Erythroblast (primary cell): Measurements from ENCODE around the gene FEN1.

Source experiments
- DNase-seq, 2 experiments: peaks; one replicate each; lab custom pipeline; 2025; lab: John Stamatoyannopoulos, UW
- GATA1 ChIP-seq: IDR thresholded peaks from 2 replicates; pipeline ENCODE4 v1.6.1; 2011; ENCODE audit warnings: low read depth, mild to moderate bottlenecking, control low read depth, low read length, moderate library complexity
- POLR2A ChIP-seq: IDR thresholded peaks from 2 replicates; pipeline ENCODE4 v1.6.1; 2011; ENCODE audit warnings: mild to moderate bottlenecking, low read length

Gene FEN1

DNA sequence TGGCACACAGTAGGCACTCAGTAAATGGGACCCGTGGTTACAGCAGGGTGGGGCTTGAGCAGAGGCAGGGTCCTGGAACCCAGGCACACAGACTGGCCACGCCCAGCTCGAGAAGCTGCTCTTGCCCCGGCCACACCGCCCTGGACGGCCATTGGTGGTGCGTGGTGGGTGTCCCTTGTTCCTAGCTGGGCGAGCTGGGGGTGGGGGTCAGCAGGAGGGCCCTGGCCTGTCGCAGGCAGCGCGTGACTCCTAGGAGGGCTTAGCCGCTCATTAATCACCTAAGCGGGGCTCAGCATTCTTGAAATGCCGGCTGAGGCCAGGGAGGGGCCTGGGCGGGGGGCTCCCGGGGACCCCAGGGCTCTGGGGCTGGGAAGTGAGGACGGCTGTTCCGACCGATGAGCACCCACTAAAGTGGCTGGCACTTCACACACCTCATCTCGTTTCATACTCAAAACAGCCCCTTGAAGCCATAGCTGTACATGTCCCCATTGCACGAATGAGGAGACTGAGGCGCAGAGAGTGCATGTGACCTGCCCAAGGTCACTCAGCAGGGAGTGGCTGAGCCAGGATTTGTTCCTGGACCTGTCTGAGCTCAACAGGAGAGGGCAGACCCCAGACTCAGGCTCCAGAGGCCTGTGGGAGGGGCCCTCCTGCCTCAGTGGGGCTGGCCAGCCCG lies 28.6 kb upstream of the FEN1 start:
- DNase-seq: no peak
- TF ChIP-seq GATA1: no peak
- no peak for TF ChIP-seq POLR2A

DNA sequence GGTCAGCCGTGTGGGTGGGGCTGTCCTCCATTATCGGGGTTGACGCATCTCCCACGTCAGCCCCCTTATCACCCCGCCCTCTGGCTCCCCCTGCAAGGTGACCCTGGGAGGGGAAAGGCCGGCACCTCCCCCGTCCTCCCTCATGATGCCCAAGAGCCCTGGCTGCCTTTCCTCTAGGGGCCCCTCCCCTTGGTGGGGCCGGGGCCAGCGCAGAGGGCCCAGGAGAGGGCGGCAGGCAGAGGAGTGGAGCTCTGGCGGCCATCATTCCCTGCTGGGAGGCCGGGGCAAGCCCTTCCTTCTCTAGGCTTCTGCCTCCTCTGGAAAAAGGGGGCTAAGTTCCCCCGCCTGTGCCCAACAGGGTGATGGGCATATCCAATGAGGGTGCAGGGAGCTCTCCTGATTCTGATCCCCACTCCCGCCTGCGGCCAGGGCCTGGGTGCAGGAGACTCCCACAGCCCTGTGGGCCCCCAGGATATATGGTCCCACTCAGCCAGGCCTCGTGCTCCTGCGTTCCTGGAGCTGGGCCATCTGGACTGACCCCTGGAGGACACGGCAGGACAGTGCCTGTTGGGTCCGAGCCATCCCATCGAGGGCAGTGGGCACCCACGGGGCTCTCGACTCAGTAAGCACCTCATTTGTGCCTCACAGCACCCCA lies 28.0 kb upstream of the FEN1 start:
- DNase-seq: peak in 1 of 2 experiments; percentile 20
- TF ChIP-seq GATA1: no peak
- TF ChIP-seq POLR2A: no peak

DNA sequence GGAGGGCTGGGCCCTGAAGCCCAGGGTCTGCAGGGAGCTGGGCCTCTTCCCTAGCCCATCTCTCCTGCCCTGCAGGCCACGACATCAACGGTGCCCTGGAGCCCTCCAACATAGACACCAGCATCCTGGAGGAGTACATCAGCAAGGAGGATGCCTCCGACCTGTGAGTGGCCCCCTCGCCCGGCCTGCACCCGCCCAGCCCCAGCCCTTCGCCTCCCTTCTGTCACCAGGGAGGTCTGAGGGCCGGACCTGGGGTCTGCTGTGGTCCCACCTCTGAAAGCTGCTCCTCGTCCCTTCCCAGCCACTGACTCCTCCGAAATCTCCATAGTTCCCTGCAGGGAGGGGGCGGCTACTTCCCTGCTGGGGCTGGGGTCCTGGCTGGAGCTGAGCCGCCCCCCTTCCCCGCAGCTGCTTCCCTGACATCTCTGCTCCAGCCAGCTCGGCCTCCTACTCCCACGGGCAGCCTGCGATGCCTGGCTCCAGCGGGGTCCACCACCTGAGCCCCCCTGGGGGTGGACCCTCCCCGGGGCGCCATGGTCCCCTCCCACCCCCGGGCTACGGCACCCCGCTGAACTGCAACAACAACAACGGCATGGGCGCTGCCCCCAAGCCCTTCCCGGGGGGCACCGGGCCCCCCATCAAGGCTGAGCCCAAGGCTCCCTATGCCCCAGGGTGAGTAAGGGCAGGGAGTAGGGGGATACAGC lies 27.0 kb upstream of the FEN1 start:
- TF ChIP-seq GATA1: no peak
- DNase-seq: no peak

DNA sequence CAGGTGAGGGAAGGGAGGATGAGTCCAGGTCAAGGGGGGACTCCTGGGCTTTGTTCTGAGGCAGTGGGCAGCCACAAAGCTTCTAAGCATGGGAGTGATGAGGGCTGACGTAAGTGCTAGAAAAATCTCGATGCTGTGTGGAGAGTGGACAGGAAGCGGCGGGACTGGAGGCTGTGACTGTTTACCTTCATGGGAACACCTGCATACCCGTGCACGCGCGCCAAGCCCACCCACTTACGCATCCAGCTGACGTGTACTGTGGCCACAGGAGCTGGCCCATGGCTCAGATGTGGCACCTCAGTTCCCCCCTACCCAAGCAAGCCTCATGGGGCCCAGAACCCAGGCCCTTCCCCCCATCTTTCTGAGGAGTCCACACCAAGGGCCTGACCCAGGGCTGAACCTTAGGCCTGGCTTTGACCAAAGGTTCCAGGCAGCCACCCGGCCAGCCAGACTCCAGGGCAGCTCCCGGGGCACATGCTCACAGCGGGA lies 26.3 kb upstream of the FEN1 start:
- no peak for DNase-seq
- TF ChIP-seq GATA1: no peak

DNA sequence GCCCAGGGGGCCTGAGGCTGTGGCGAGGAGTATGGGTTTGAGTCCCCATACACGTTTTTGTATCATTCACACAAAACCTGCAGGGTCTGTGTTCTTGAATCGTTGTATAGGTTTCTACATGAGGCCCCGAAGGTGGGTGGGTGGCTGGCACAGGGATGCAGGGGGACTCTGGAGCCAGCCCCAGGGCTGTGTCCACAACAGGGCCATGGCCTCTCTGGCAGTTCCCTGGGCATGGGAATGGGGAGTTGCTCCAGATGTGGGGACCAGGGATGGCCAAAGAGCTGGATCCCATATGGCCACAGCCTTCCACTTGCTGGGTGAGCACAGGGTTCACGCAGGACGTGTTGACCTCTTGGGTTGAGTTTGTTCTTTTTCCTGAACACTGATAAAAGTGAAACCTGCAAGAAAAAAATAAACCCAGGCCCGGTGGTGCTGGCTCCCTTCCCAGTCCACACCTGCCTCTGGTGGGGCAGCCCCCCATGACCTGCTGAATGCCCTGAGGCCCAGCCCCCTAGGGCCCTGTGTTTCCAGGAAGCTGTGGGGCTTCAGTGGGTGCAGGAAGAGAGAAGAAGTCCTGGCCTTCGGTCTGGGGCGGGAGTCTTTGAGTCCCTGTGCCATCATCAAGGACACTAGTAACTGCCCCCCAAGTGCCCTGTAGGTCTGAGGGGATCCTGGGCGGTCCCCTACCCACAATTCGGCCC lies 24.2 kb upstream of the FEN1 start:
- no peak for TF ChIP-seq POLR2A
- no peak for DNase-seq

DNA sequence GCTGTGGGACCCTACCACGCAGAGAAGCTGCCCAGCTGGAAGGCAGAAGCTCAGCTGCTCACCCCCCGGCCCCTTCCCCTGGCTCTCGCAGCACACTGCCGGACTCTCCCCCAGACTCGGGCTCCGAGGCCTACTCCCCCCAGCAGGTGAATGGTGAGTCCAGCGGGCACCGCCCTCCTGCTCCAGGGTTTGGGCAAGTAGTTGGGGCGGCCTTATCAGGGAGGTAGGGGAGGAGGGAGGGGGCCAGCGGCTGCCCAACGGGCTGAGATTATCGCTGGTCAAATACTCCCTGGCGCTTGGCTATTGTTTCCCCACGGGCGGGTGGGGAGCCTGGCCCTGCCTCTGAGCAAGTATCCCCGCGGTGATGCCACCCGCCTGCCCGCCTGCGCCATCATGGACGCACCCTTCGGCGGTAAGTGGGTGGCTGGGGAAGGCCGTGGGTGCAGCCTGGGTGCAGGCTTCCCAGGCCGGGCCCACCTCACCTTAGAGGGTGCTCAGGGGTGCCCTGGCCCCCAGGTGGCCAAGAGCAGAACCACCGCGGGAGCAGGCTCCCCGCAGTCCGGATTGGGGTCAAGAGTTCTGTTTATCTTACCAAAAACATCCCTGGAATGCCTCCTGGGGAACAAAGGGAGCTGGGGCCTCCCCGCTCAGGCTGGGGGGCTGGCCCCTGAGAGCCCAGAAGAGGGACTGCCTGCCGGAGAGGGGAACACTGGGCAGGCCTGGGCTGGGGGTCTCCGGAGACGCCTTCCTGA lies 23.4 kb upstream of the FEN1 start:
- no peak for DNase-seq

DNA sequence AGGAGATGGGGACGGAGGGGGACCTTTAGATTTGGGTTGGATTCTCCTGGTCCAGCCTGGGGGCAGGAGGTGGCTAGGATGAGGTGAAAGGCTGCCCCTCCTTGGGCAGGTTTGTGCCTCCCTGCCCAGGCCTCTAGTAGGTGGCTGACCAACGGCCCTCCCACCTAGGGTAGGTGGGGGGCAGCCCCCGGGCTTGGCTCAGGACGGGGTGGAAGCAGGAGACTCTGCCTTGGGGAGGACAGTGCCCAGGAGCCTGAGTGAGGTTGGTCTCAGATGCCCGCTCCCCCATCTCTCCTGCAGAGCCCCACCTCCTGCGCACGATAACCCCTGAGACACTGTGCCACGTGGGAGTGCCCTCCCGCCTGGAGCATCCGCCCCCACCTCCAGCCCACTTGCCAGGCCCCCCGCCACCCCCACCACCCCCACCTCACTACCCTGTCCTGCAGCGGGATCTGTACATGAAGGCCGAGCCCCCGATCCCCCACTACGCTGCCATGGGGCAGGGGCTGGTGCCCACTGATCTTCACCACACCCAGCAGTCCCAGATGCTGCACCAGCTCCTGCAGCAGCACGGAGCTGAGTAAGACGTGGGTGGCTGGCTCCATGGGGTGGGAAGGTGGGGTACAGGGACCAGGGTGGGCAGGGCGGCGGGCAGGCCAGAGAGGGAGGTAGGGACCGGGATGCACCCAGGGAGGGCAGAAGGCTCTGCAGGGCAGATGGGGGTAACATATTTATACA lies 22.6 kb upstream of the FEN1 start:
- no peak for TF ChIP-seq GATA1
- TF ChIP-seq POLR2A: no peak
- DNase-seq: no peak

More for the DNA sequence above, 23.4 kb upstream of the FEN1 start:
- no peak for TF ChIP-seq POLR2A
- TF ChIP-seq GATA1: no peak

DNA sequence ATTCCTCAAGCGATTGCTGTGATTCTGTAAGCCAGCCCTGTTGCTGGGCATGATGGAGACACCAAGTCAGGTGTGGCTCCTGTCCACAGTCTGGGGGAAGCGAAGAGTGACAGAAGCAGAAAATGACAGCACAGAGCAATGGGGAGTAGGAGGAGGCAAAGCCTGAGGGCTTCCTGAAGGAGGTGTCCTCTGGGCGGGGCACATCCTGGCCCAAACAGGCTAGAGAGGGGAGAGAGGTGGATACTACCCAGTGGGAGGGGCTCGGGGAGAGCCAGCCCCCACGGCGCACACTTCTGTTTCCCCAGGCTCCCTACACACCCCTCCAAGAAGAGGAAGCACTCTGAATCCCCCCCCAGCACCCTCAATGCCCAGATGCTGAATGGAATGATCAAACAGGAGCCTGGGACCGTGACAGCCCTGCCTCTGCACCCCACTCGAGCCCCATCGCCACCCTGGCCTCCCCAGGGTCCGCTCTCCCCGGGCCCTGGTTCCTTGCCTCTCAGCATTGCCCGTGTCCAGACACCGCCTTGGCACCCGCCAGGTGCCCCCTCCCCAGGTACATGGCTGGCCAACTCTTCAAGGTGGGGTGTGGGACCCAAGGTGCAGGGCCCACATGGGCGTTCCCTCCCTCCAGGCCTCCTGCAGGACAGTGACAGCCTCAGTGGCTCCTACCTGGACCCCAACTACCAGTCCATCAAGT lies 21.4 kb upstream of the FEN1 start:
- TF ChIP-seq GATA1 (no peak), POLR2A (no peak)
- DNase-seq: no peak

DNA sequence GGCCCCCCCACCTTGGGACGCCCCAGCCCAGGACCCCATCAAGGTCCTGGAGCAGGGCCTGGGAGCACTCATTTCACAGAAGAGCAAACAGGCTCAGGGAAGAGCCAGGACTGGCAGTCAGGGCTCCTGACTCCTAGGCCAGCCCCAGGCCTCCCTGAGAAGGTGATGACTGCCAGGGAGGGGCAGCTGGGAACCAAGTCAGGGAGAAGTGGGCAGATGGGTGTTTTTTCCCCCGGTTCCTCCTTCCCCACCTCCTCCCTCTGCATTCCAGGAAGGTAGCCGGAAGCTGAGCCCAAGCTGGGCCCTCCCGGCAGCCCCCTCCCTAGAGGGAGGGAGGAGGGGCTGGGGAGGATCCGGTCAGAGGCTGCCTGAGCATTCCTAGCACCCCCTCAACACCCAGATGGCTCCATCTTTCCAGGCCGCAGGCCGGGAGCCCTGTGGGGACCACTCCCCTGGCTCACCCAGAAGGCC lies 20.7 kb upstream of the FEN1 start:
- DNase-seq: no peak
- TF ChIP-seq GATA1 (no peak), POLR2A (no peak)

DNA sequence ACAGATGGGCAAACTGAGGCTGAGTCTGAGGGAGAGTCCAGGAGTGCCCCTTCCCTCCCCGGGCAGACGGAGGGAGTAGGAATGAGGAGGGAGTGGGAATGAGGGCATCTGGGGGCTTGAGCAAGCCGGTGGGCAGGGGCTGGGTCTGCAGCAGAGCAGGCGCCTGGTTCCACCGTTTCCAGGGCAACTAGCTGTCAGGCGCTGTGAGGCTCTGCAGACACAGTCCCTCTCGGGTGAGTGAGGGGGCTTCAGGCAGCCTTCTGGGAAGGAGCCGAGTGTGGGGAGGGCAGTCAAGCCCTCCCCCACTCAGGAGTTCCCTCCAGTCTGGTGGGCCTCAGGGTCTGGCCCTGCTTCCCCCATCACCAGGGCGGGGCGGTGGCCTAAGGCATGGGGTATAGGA lies 19.4 kb upstream of the FEN1 start:
- no peak for DNase-seq
- TF ChIP-seq GATA1 (no peak), POLR2A (no peak)

DNA sequence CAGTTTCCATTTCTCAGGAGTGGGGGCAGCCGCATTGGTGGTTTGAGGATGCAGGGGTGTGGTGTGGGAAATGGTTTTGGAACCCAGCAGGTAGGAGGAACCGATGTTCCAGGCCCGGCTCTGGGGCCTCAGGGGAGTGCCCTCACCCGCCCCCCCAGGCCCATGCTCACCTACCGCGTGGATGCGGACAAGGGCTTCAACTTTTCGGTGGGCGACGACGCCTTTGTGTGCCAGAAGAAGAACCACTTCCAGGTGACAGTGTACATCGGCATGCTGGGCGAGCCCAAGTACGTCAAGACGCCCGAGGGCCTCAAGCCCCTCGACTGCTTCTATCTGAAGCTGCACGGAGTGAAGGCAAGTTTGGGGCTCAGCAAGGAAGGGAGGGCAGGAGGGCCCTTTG lies 18.9 kb upstream of the FEN1 start:
- TF ChIP-seq POLR2A (no peak), GATA1 (no peak)
- DNase-seq: no peak

DNA sequence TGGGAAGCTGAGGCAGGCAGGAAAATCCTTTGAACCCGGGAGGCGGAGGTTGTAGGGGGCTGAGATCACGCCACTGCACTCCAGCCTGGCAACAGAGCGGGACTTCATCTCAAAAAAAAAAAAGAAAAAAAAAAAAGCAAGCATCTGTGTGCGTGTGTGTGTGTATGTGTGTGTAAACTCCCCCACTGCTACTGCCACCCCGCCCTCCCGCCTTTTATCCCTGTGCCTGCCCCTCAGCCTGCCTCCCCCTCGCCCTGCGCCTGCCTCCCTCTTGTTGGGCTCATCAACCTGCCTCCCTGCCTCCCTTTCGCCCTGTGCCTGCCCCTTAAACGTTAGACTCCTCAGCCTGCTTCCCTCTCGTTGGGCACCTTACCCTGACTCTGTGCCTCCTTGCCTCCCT lies 18.3 kb upstream of the FEN1 start:
- TF ChIP-seq GATA1 (no peak), POLR2A (no peak)
- DNase-seq: no peak
